ENCODE data around the gene SDR9C7. TPM values are rescaled to one million over a fixed set of nuclear protein-coding genes. Genes with fewer than 3 reads are reported as not detected.
"Not testable (repeated sequence)": the region's sequence is repeated elsewhere in the genome, so short reads cannot be mapped to it uniquely, and the experiment has no call there.

The SDR9C7 gene
- total RNA-seq, 1 donor from 2014 or later: not detected

DNA sequence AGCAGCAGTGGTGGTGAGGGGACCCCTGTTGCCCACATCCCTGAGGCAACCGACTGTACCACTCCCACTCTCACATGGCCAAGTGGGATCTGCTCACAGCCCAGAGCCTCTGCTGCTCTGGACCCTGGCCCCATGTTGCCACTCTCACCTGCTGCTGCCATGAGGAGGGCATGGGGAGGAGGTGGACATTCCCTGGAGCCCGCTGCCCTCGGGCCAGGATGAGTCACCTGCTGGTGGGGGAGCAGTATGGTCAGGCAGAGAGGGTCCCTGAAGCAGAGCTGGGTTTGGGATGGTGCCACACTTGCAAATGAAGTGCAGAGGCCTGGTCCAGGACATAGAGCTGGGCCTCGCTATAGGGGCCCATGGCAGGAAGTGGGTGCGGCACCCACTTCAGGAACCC, 26.1 kb downstream of the SDR9C7 start:
- TF ChIP-seq, protein P1, sequence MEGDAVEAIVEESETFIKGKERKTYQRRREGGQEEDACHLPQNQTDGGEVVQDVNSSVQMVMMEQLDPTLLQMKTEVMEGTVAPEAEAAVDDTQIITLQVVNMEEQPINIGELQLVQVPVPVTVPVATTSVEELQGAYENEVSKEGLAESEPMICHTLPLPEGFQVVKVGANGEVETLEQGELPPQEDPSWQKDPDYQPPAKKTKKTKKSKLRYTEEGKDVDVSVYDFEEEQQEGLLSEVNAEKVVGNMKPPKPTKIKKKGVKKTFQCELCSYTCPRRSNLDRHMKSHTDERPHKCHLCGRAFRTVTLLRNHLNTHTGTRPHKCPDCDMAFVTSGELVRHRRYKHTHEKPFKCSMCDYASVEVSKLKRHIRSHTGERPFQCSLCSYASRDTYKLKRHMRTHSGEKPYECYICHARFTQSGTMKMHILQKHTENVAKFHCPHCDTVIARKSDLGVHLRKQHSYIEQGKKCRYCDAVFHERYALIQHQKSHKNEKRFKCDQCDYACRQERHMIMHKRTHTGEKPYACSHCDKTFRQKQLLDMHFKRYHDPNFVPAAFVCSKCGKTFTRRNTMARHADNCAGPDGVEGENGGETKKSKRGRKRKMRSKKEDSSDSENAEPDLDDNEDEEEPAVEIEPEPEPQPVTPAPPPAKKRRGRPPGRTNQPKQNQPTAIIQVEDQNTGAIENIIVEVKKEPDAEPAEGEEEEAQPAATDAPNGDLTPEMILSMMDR (IDR thresholded peaks at IDR 0.05): no peak
- Histone ChIP-seq H3K4me1 (no peaks in the 10 kb centered on the region), H3K9me3 (no peaks in the 10 kb centered on the region), H3K27me3 (no peaks in the 10 kb centered on the region), H3K4me3 (no peak overlapping the region), H3K36me3 (no peaks in the 10 kb centered on the region), H3K27ac (no peak overlapping the region)
- intact Hi-C loops (cut with DNase I): no loop called here
- no peak for DNase-seq (ENCODE audit: low spot score in 2 of 2)

DNA sequence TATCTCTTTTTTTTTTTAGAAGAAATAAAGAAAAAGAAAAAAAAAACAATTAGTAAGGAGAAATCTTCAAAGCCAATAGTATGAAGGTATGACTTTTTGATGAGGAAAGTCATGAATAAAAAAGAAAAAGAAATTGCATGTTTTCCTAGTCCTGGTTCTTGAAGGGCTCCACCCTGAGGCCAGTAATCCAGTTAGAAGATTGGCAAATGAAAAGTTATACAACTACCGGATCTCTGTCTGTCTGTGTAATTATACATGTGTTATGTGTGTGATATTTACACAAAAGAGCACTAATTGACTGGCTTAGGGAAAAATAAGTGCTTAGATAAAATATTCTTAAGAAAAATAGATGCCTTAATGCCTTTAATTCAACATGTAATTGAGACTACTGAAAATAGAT, 28.4 kb downstream of the SDR9C7 start:
- Histone ChIP-seq H3K9me3 (peaks cover 2 to 6% of the 10 kb centered on the region in 2 donors), H3K36me3 (no peaks in the 10 kb centered on the region), H3K27me3 (no peaks in the 10 kb centered on the region), H3K4me1 (no peaks in the 10 kb centered on the region), H3K4me3 (no peak overlapping the region), H3K27ac (no peak overlapping the region)
- no peak for DNase-seq (ENCODE audit: low spot score in 2 of 2)
- TF ChIP-seq, protein P1 (IDR thresholded peaks at IDR 0.05): no peak
- intact Hi-C loops (cut with DNase I): no loop called here

DNA sequence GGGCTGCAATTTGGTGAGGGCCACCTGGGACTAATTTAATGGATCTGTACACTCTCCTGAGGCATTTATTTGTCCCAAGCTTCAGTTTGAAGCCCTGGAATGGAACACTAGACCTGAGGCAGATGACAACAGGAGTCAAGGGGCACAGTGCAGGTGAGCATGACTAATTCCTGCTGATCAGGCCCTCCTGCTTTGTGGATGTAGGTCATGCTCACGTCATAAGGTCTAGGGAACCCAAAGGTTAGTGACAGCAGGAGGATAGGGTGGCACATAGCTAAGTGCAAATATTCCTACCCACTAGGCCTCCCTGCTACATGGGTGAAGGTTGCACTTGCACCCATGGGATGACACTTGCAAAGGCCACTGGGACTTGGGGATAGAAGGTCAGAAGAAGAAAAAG, 30.8 kb downstream of the SDR9C7 start:
- Histone ChIP-seq H3K36me3 (no peaks in the 10 kb centered on the region), H3K4me3 (no peak overlapping the region), H3K27ac (no peak overlapping the region), H3K9me3 (peaks cover 9 to 17% of the 10 kb centered on the region in 2 donors), H3K27me3 (no peaks in the 10 kb centered on the region), H3K4me1 (no peaks in the 10 kb centered on the region)
- DNase-seq (ENCODE audit: low spot score in 2 of 2): no peak
- intact Hi-C loops (cut with DNase I): no loop called here
- TF ChIP-seq, protein P1 (IDR thresholded peaks at IDR 0.05): no peak

DNA sequence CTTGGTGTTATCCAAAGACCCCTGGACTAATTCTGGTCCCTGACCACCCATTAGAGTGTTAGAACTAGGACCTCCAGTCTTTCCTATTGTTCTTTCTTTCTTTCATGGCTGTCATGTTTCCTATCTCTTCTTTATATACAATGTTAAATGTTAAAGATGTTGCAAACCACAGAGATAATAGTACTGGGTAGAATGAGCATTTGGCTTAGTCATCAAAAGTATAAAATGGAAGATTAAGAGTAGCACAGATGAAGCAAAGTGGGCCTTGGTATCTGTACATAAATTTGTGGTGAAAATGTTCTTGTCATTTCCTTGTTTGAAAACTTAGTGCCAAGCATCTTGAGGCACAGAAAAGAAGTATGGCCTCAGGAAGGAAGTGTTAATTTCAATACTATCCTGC, 32.9 kb downstream of the SDR9C7 start:
- intact Hi-C loops (cut with DNase I); DNase-seq (ENCODE audit: low spot score in 2 of 2); H3K4me1 ChIP-seq; H3K27me3 ChIP-seq; H3K4me3 ChIP-seq; H3K27ac ChIP-seq; H3K36me3 ChIP-seq: not testable (repeated sequence)
- peaks cover 9 to 17% of the 10 kb centered on the region in 2 donors for H3K9me3 ChIP-seq

DNA sequence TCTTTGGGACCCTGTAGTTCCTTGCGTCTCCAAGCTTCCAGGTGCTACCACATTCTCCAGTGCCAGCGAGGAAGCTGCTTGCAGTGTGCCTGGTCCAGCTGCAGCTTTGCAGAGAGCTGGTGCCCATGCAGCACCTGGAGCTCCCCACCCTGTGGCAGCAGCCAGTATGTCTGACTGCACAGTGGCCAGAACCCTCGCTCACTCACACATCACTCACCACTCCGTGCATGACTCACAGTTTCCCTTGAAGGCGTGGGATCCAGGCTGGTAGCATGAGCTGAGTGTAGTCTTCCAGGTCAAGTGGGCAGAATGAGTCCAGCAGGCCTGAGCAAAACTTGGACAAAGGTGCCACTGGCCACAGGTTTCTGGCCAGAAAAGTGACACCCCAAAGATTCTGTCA, 33.6 kb downstream of the SDR9C7 start:
- Histone ChIP-seq H3K36me3 (no peaks in the 10 kb centered on the region), H3K4me3 (no peak overlapping the region), H3K27ac (no peak overlapping the region), H3K27me3 (no peaks in the 10 kb centered on the region), H3K9me3 (peaks cover 9 to 17% of the 10 kb centered on the region in 2 donors), H3K4me1 (no peaks in the 10 kb centered on the region)
- intact Hi-C loops (cut with DNase I): no loop called here
- DNase-seq (ENCODE audit: low spot score in 2 of 2): no peak
- TF ChIP-seq, protein P1 (IDR thresholded peaks at IDR 0.05): no peak

DNA sequence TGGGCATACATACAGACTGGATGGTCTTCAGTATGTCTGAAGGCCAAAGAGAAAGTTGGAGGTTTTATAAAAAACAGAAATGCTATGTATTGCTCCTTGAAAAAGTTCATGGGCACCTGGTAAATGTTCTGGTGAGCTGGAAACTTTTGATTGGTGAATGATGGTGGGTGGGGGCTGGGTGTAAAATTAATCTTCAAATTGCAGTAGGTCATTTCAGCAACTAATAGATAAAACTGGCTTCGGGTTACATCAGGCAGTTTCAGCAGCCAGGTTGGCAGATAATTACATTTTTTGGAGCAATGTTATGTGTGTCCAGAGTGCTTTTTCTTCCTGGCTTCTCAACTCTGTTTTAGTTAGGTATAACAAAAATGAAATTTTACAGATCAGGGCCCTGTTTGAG, 35.3 kb downstream of the SDR9C7 start:
- Histone ChIP-seq H3K36me3 (no peaks in the 10 kb centered on the region), H3K4me3 (no peak overlapping the region), H3K4me1 (no peaks in the 10 kb centered on the region), H3K27me3 (no peaks in the 10 kb centered on the region), H3K27ac (no peak overlapping the region), H3K9me3 (peaks cover 9 to 17% of the 10 kb centered on the region in 2 donors)
- intact Hi-C loops (cut with DNase I): no loop called here
- no peak for DNase-seq (ENCODE audit: low spot score in 2 of 2)
- TF ChIP-seq, protein P1 (IDR thresholded peaks at IDR 0.05): no peak
